GM12892 (cell line): ENCODE data around the gene CDRT15.

ENCODE experiments used
- POLR2A ChIP-seq: IDR thresholded peaks from 2 replicates; pipeline ENCODE4 v1.6.1; 2011; ENCODE audit warnings: low read depth, low read length, control low read depth
- POLR2AphosphoS5 ChIP-seq: IDR thresholded peaks from 2 replicates; pipeline ENCODE4 v1.6.1; 2011; ENCODE audit warnings: low read depth, low read length, control low read depth

DNA sequence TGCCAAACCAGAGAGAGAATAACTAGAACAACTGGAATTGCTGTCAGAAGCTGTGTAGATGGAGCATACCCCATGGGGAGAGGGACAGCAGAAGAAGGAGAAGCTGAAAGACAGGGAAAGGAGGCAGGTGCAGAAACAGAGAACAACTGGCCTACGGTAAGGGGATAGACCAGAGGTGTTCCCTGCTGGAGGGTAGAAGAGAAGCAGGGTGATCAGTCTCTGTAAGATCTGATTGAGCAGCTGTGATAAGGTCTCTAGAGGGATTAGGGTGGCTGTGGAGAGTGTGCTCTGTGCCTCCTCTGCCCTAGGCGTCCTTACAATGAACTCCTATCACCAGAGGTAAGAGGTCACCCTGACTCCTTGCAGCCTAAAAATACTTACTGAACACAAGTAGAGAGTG lies 33.8 kb upstream of the CDRT15 start:
- TF ChIP-seq POLR2A, result no peak
- TF ChIP-seq POLR2AphosphoS5, result no peak
